GM12878 (cell line): ENCODE results near the gene CAPZB. TPM values are rescaled to one million over a fixed set of nuclear protein-coding genes. Genes with fewer than 3 reads are reported as not detected.

ENCODE experiments used
- ATAC-seq: fragments of 200-7000 bp; cut with Tn5 transposase; 3 replicates; pipeline ENCODE4 v1.9.1; 2020; ENCODE audit warnings: mild to moderate bottlenecking, moderate library complexity
- BruUV-seq: library from RNA; stranded (reverse); fragments of 400-500 nt; replicated peaks from 2 replicates; lab custom pipeline; 2021; lab: Mats Ljungman, UMichigan
- CTCF ChIA-PET: fragments of 300-600 bp; sonication (Branson Sonifier 250); formaldehyde crosslinking; extraction: SDS; loops from one replicate; lab custom pipeline; 2021; ENCODE audit warnings: inconsistent platforms; lab: Yijun Ruan, JAX
- POLR2A ChIA-PET: fragments of 350-600 bp; formaldehyde crosslinking; extraction: SDS; loops from one replicate; lab custom pipeline; 2021; ENCODE audit warnings: inconsistent platforms; lab: Charles Lee
- RAD21 ChIA-PET: fragments of 300-600 bp; sonication (Branson Sonifier 250); formaldehyde crosslinking; loops from one replicate; lab custom pipeline; 2023; ENCODE audit warnings: antibody characterized with exemption; ENCODE audit not compliant: unreplicated experiment; lab: Charles Lee
- SMC1A ChIA-PET: fragments of 300-600 bp; sonication (Branson Sonifier 250); formaldehyde crosslinking; loops from one replicate; lab custom pipeline; 2023; ENCODE audit not compliant: unreplicated experiment, uncharacterized antibody; lab: Charles Lee
- DNase-seq: peaks from one replicate; pipeline ENCODE4 v3.0.0-alpha.2; 2011; ENCODE audit warnings: low read depth, low spot score
- FAIRE-seq: peaks from 3 replicates; lab custom pipeline; 2011; peaks lifted over from hg19 to GRCh38; lab: Jason Lieb, UNC
- H2AFZ ChIP-seq: 2 replicates; pipeline ENCODE4 v1.6.0; 2011; ENCODE audit warnings: low read depth, low read length, control low read depth; ENCODE audit not compliant: control insufficient read depth
- H3K27ac ChIP-seq: 2 replicates; pipeline ENCODE4 v1.5.1; 2011; ENCODE audit warnings: control low read depth; ENCODE audit not compliant: control insufficient read depth, insufficient read depth
- H3K27me3 ChIP-seq, 2 experiments: replicated peaks in 1 of 2; 2 replicates each; pipeline versions ENCODE4 v1.6.0 to v1.6.1; 2011; ENCODE audit warnings: low read length in 1 of 2; ENCODE audit not compliant: control insufficient read depth in 2 of 2, insufficient read depth in 2 of 2
- H3K36me3 ChIP-seq, 2 experiments: 2 replicates each; pipeline ENCODE4 v1.5.1; 2011; ENCODE audit warnings: low read length in 1 of 2; ENCODE audit not compliant: control insufficient read depth in 2 of 2, insufficient read depth in 2 of 2
- H3K4me1 ChIP-seq: 2 replicates; pipeline ENCODE4 v1.6.1; 2011; ENCODE audit warnings: mild to moderate bottlenecking, low read length, moderate library complexity, mixed read lengths; ENCODE audit not compliant: control insufficient read depth, insufficient read depth
- H3K4me2 ChIP-seq: 2 replicates; pipeline ENCODE4 v1.6.0; 2011; ENCODE audit warnings: control low read depth; ENCODE audit not compliant: control insufficient read depth, insufficient read depth
- H3K4me3 ChIP-seq: fragments of 200-600 bp; sonication (generic); 2 replicates; pipeline ENCODE4 v1.5.1; 2016
- H3K79me2 ChIP-seq: 2 replicates; pipeline ENCODE4 v1.6.0; 2011; ENCODE audit warnings: low read length; ENCODE audit not compliant: control insufficient read depth, insufficient read depth
- H3K9ac ChIP-seq: 2 replicates; pipeline ENCODE4 v1.8.0; 2011; ENCODE audit warnings: low read length, control low read depth, mixed read lengths; ENCODE audit not compliant: control insufficient read depth, insufficient read depth
- H3K9me3 ChIP-seq: replicated peaks from 3 replicates; pipeline ENCODE4 v1.5.1; 2011; ENCODE audit warnings: mild to moderate bottlenecking, low read length; ENCODE audit not compliant: control insufficient read depth, insufficient read depth
- H4K20me1 ChIP-seq: 2 replicates; pipeline ENCODE4 v1.6.0; 2011; ENCODE audit not compliant: control insufficient read depth, insufficient read depth
- BACH1 ChIP-seq: fragments of 450-650 bp; IDR thresholded peaks from 2 replicates; pipeline ENCODE4 v1.6.1; 2017; ENCODE audit warnings: mild to moderate bottlenecking, borderline replicate concordance
- IRF4 ChIP-seq: IDR thresholded peaks from 2 replicates; pipeline ENCODE4 v1.6.1; 2011; ENCODE audit warnings: low read depth, low read length
- MEF2A ChIP-seq: IDR thresholded peaks from 2 replicates; pipeline ENCODE4 v1.6.1; 2011; ENCODE audit warnings: low read depth, mild to moderate bottlenecking, low read length, moderate library complexity; ENCODE audit not compliant: insufficient read depth
- NFYA ChIP-seq: IDR thresholded peaks from 2 replicates; pipeline ENCODE4 v1.6.1; 2011; ENCODE audit warnings: low read depth, mild to moderate bottlenecking, low read length, improper control_type of control experiment, borderline replicate concordance
- NR2C1 ChIP-seq: fragments of 450-650 bp; IDR thresholded peaks from 2 replicates; pipeline ENCODE4 v1.6.1; 2017; ENCODE audit warnings: antibody characterized with exemption, mild to moderate bottlenecking, moderate library complexity
- POLR2A ChIP-seq: IDR thresholded peaks from 2 replicates; pipeline ENCODE4 v1.6.1; 2011; ENCODE audit warnings: low read depth, mild to moderate bottlenecking, low read length
- SREBF2 ChIP-seq: IDR thresholded peaks from 2 replicates; pipeline ENCODE4 v1.6.1; 2012; ENCODE audit warnings: mild to moderate bottlenecking, low read length
- WGBS: methylation state at CpG from one replicate; pipeline ENCODE4 v1.1.6; 2016; ENCODE audit warnings: low lambda C conversion rate; ENCODE audit not compliant: insufficient replicate concordance, insufficient coverage; ENCODE audit errors: missing lambda C conversion rate; 5-methylcytosine and 5-hydroxymethylcytosine counted together
- in situ Hi-C: fragments of 300-500 bp; cut with MboI; formaldehyde crosslinking; loops from 9 replicates; pipeline ENCODE4 v1.14.3; 2018; ENCODE audit warnings: mixed read lengths
- intact Hi-C: fragments of 100-400 bp; cut with micrococcal nuclease; formaldehyde crosslinking; loops from one replicate; pipeline ENCODE4 v1.14.2; 2022; ENCODE audit not compliant: unreplicated experiment
- polyA plus RNA-seq, 11 experiments: library from polyadenylated mRNA; depleted of rRNA in 4 of 11; unstranded in 6 of 11; stranded (reverse) in 5 of 11; fragments of >200 nt; fragmentation: Nextera tagmentation in 4 of 11; fragmentation: Illumina TruSeq in 1 of 11; extraction: Ambion mirVana in 4 of 11; extraction: Trizol in 1 of 11; gene quantifications; 1 replicate in 1 of 11; 2 replicates in 10 of 11; pipeline versions ENCODE4 v1.2.1 to v1.2.3, GENCODE V29; 2011 to 2016; ENCODE audit warnings: inconsistent platforms in 2 of 11, missing spikeins in 2 of 11, low read depth in 1 of 11
- total RNA-seq, 4 experiments: library from RNA; depleted of rRNA in 3 of 4; stranded (reverse); fragments of >200 nt in 3 of 4; fragmentation: Illumina TruSeq in 1 of 4; extraction: Trizol in 1 of 4; gene quantifications; 2 replicates each; pipeline versions ENCODE4 v1.2.1 to v1.2.3, GENCODE V29; 2013 to 2021
- TF ChIP-seq, protein P1 (sequence below): IDR thresholded peaks from 2 replicates; pipeline ENCODE4 v1.6.1; 2011; ENCODE audit warnings: borderline replicate concordance, low read depth, mild to moderate bottlenecking, moderate library complexity, low read length; ENCODE audit not compliant: insufficient read depth, poor library complexity, severe bottlenecking

CAPZB gene
- total and polyA plus RNA-seq, 10 of the 15 experiments (the other 5 are each of a cell fraction or from before 2014, with no cell fraction given): 104 to 454 (median 213) TPM

DNA sequence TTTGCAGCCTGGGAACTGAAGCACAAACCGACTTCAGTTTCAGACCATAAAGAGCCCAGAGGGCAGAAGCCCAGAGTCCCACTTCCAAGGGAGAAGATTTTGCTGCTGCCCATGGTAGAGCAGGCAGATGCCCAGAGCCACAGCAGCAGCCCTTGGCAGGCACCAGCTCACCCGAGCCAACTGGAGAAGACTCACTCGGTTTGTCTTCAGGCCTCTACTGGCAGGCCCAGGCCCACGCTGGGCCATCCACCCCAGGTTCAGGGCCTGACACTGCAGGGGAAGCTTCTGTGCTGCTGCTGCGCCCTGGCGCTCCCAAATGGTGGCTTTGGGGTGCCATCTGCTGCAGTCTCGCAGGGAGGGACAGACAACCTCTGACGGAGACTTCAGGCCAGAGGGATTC lies 139.9 kb downstream of the CAPZB start:
- no peaks in the 10 kb centered on the region for H3K27me3 ChIP-seq
- no peak overlapping the region for H3K27ac ChIP-seq
- intact Hi-C loops: no loop called here
- RAD21 ChIA-PET: interaction anchor here (0.6 to 1.2 kb wide), 2 partner anchors 237 to 278 kb away, joined by 3 read pairs; no protein-coding TSS in a partner anchor
- TF ChIP-seq POLR2A (peak; percentile 33), BACH1 (no peak)
- 67% methylated on average over 8 of the region's 8 CpGs for WGBS
- SMC1A ChIA-PET: interaction anchor here (1.1 kb wide), 2 partner anchors 108 to 237 kb away, joined by 3 to 4 read pairs; no protein-coding TSS in a partner anchor
- FAIRE-seq (no peak), ATAC-seq (no peak), DNase-seq (no peak)
- peaks cover 15 to 35% of the 10 kb centered on the region in 2 experiments for H3K36me3 ChIP-seq
- CTCF ChIA-PET: interaction anchor here (3.2 kb wide), 1 partner anchor 305 kb away, joined by 12 read pairs; no protein-coding TSS in a partner anchor
- H3K79me2 ChIP-seq: no peaks in the 10 kb centered on the region
- no peak overlapping the region for H3K4me3 ChIP-seq
- H3K9ac ChIP-seq: no peak overlapping the region
- no peaks in the 10 kb centered on the region for H4K20me1 ChIP-seq
- POLR2A ChIA-PET: no interaction called here
- no TSS peak for BruUV-seq
- in situ Hi-C loops: no loop called here
- H2AFZ ChIP-seq: no peak overlapping the region
- H3K4me2 ChIP-seq: no peak overlapping the region
- no peaks in the 10 kb centered on the region for H3K4me1 ChIP-seq
- H3K9me3 ChIP-seq: no peaks in the 10 kb centered on the region

- no peaks in the 10 kb centered on the region for H3K27me3 ChIP-seq
- in situ Hi-C loops (loop anchor here (5.0 kb wide), 1 partner anchor 237 kb away; no protein-coding TSS in a partner anchor), intact Hi-C loops (loop anchor here (1.0 kb wide), 2 partner anchors 237 to 306 kb away; no protein-coding TSS in a partner anchor)
- no peaks in the 10 kb centered on the region for H4K20me1 ChIP-seq
- peaks cover 17 to 34% of the 10 kb centered on the region in 2 experiments for H3K36me3 ChIP-seq
- DNase-seq (no peak), FAIRE-seq (no peak), ATAC-seq (no peak)
- no peaks in the 10 kb centered on the region for H3K9me3 ChIP-seq
- H3K27ac ChIP-seq: no peak overlapping the region
- H3K79me2 ChIP-seq: no peaks in the 10 kb centered on the region
- no peak overlapping the region for H3K4me3 ChIP-seq
- no peak overlapping the region for H2AFZ ChIP-seq
- CTCF ChIA-PET: interaction anchor here (1.1 to 3.2 kb wide), 4 partner anchors 10 to 306 kb away, joined by 4 to 12 read pairs (median 6); no protein-coding TSS in a partner anchor
- no peak overlapping the region for H3K9ac ChIP-seq
- TF ChIP-seq IRF4 (no peak), NR2C1 (no peak), SREBF2 (no peak), NFYA (no peak), MEF2A (no peak)
- TF ChIP-seq, protein P1, sequence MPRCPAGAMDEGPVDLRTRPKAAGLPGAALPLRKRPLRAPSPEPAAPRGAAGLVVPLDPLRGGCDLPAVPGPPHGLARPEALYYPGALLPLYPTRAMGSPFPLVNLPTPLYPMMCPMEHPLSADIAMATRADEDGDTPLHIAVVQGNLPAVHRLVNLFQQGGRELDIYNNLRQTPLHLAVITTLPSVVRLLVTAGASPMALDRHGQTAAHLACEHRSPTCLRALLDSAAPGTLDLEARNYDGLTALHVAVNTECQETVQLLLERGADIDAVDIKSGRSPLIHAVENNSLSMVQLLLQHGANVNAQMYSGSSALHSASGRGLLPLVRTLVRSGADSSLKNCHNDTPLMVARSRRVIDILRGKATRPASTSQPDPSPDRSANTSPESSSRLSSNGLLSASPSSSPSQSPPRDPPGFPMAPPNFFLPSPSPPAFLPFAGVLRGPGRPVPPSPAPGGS: no peak
- POLR2A ChIA-PET: no interaction called here
- RAD21 ChIA-PET: interaction anchor here (0.6 kb wide), 1 partner anchor 278 kb away, joined by 3 read pairs; no protein-coding TSS in a partner anchor
- H3K4me1 ChIP-seq: no peaks in the 10 kb centered on the region
- no peak overlapping the region for H3K4me2 ChIP-seq
- no TSS peak for BruUV-seq
- WGBS: over 99% methylated on average over 11 of the region's 11 CpGs
- SMC1A ChIA-PET: no interaction called here
Observed at GRCh38 chr1:19344831-19345230, 140.5 kb downstream of the CAPZB start.
